GM12874 (cell line): ENCODE results near the gene NRXN3.

Experiments
- TF ChIP-seq, protein P1 (sequence below): IDR thresholded peaks from 2 replicates; pipeline ENCODE4 v1.5.1; 2011; ENCODE audit warnings: low read depth, mild to moderate bottlenecking, control low read depth, low read length, moderate library complexity; ENCODE audit not compliant: insufficient read depth

Gene NRXN3

DNA sequence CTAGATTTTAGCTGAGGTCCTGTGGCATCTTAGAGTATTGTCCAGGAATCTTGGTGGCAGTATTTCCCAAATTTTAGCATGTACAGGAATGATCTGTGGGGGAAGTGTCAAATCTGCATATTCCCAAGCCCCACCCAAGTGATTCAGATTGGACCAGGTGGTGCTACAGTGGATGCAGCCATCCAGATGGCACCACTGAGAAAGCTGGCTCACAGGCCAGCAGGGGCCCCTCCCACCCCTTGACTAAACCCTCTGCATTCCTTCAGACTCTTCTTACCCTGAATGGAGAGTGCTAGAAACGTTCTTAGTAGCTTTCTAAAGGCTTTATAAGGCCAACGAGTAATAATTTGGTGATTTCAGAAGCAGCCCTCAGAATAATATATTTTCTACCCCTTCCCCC, 255.2 kb downstream of the NRXN3 start:
- TF ChIP-seq, protein P1, sequence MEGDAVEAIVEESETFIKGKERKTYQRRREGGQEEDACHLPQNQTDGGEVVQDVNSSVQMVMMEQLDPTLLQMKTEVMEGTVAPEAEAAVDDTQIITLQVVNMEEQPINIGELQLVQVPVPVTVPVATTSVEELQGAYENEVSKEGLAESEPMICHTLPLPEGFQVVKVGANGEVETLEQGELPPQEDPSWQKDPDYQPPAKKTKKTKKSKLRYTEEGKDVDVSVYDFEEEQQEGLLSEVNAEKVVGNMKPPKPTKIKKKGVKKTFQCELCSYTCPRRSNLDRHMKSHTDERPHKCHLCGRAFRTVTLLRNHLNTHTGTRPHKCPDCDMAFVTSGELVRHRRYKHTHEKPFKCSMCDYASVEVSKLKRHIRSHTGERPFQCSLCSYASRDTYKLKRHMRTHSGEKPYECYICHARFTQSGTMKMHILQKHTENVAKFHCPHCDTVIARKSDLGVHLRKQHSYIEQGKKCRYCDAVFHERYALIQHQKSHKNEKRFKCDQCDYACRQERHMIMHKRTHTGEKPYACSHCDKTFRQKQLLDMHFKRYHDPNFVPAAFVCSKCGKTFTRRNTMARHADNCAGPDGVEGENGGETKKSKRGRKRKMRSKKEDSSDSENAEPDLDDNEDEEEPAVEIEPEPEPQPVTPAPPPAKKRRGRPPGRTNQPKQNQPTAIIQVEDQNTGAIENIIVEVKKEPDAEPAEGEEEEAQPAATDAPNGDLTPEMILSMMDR = no peak

DNA sequence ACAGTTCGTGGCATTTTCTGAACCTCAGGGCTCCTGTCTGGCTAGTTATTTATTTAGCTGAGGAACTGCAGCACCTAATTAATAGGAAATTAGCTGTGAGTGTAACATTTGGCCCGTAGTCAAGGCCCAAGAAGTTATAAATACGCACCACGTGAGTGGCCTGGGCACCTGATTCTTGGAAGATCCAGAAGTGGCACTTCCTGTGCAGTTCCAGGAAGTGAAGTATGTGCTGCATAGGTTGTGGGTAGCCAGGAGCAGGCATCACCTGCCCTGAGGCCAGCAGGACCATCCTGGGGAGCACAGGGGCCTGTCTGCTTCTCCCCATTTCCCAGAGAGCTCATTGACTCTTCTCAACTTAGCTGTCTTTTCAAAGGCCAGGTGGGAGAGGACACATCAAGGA, 255.6 kb downstream of the NRXN3 start:
- TF ChIP-seq, protein P1 = no peak

DNA sequence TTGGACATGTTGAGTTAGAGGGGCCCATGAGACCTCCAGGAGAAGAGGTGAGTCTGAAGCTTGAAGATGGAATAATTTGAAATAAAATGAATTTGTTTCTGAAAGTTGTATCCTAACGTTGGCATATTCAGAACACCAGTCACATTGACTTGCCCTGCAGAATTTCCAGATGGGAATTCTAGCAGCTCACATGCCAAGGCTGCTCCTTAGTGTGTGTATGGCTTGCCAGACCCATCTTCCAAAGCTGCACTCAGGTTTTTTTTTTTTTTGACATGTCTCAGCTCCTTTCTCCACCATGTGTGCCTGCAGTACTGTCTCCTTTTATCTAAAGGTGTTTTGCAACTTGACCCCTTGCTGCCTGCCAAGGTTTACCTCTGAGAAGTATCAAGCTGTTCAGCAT, 261.9 kb downstream of the NRXN3 start:
- TF ChIP-seq, protein P1 = no peak

DNA sequence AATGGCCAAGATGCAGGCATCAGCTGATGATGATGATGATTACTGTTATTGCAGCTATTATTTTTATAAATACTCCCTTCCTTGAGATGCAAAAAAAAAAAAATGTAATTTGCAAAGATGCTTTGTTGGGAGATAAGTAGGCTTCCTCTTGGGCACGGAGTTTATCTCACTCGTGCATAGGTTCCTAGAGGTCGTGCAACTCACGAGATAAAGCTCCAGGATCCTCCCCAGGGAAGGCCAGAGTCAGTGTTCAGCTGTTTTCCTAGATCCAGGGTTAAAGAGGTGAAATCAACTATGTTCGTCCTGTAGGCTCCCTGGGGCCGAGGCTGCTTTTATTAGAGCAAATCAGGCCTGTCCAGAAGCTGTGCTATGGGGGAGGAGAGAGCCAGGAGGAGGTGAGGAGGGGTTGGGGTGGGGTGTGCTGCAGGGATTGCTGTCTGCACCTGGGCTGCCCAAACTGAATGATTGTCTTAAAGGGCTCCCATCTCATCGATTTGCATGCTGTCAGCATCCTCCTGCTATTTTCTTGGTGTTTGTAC, 270.3 kb downstream of the NRXN3 start:
- TF ChIP-seq, protein P1 = no peak

DNA sequence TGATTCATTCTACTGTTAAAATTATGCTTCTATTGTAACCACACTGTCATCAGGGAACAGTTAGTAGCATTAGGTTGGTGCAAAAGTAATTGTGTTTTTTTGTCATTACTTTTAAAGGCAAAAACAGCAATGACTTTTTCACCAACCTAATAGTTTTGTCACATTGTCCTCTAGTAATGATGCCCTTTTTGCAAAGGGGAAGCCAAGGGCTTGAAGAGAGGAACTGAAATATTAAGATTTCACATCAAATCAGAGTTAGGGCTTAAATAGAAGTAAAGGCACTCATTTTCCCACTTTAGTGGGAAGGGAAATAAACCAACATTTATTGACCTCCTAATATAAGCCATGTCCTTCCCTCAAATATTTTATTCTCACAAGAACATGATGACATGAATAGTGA, 273.7 kb downstream of the NRXN3 start:
- TF ChIP-seq, protein P1 = no peak

DNA sequence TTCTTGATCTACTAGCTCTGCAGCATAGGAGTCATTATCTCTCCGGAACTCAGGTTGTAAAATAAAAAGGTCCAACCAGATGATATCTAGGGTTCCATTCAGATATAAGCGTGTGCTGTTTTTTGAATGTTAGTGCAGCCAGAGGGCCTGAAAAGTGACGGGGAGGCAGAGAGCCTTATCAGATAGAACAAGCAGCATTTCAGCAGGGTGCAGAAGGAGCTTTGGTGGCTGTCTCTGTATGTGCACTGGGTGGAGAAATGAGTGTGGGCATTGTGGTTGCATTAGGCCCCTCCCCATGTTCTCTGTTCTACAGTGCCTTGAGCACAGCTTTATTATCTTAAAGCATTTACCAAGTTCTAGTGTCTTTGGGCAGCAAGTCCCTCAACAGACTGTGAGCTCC, 275.1 kb downstream of the NRXN3 start:
- TF ChIP-seq, protein P1 = no peak

DNA sequence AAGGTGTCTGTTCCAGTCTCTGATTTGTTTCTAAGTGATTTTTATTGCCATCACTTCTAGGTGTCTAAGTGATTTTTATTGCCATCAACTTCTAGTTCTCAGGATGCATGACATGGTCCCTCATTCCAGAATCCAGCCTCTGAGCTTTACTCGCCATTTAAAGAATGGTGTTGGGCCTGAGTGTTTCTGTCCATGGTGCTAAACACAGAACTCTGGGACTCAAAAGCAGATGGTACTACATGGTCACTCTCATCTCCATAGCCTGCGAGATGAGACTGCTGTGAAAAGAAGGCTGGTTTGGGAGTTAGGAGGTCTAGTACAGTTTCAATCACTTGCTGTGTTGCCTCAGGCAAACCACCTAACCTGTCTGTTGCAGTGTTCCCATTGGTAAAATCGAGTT, 276.6 kb downstream of the NRXN3 start:
- TF ChIP-seq, protein P1 = no peak
